Small intestine (tissue), 7 donors: ENCODE data around the gene SLA2. TPM values are rescaled to one million over a fixed set of nuclear protein-coding genes. Genes with fewer than 3 reads are reported as not detected.
"Not testable (repeated sequence)": the region's sequence is repeated elsewhere in the genome, so short reads cannot be mapped to it uniquely, and the experiment has no call there.

Experiments used
- DNase-seq, 2 donors: peaks; one replicate each; pipeline versions ENCODE4 v3.0.0 to v3.0.0-alpha.2; 2013
- FAIRE-seq: peaks from 2 replicates; lab custom pipeline; 2012; peaks lifted over from hg19 to GRCh38; lab: Jason Lieb, UNC
- H3K27ac ChIP-seq, 3 donors: one replicate each; pipeline ENCODE4 v1.5.1; 2013; ENCODE audit warnings: low read length in 2 of 3, mild to moderate bottlenecking in 2 of 3, control low read depth in 1 of 3, inconsistent platforms in 1 of 3, low read depth in 1 of 3, moderate library complexity in 1 of 3
- H3K27me3 ChIP-seq, 3 donors: one replicate each; pipeline ENCODE4 v1.6.1; 2013; ENCODE audit warnings: low read length in 3 of 3, inconsistent platforms in 1 of 3; ENCODE audit not compliant: control insufficient read depth in 3 of 3, insufficient read depth in 3 of 3
- H3K36me3 ChIP-seq, 3 donors: one replicate each; pipeline ENCODE4 v1.6.1; 2013; ENCODE audit warnings: low read length in 3 of 3, inconsistent platforms in 1 of 3, low read depth in 1 of 3, mild to moderate bottlenecking in 1 of 3, moderate library complexity in 1 of 3; ENCODE audit not compliant: control insufficient read depth in 3 of 3, insufficient read depth in 2 of 3
- H3K4me1 ChIP-seq, 3 donors: one replicate each; pipeline ENCODE4 v1.6.1; 2013; ENCODE audit warnings: low read length in 2 of 3, inconsistent platforms in 1 of 3, low read depth in 1 of 3, mild to moderate bottlenecking in 1 of 3, moderate library complexity in 1 of 3; ENCODE audit not compliant: control insufficient read depth in 3 of 3, insufficient read depth in 2 of 3
- H3K4me3 ChIP-seq, 3 donors: one replicate each; pipeline ENCODE4 v1.5.1; 2013; ENCODE audit warnings: low read length in 3 of 3, control low read depth in 1 of 3, inconsistent platforms in 1 of 3, low read depth in 1 of 3, mild to moderate bottlenecking in 1 of 3, moderate library complexity in 1 of 3
- H3K9me3 ChIP-seq, 2 donors: one replicate each; pipeline ENCODE4 v1.6.1; 2013; ENCODE audit warnings: low read depth in 1 of 2, low read length in 1 of 2; ENCODE audit not compliant: control insufficient read depth in 2 of 2, insufficient read depth in 1 of 2
- WGBS, 3 donors: extraction: QIAGEN DNeasy Blood & Tissue Kit; methylation state at CpG; one replicate each; pipeline ENCODE4 v1.1.7; 2013; 5-methylcytosine and 5-hydroxymethylcytosine counted together
- polyA plus RNA-seq, 4 donors: library from polyadenylated mRNA; stranded (reverse) in 3 of 4; unstranded in 1 of 4; fragments of 200-250 nt in 3 of 4; fragments of 120-200 nt in 1 of 4; gene quantifications; one replicate each; pipeline versions ENCODE4 v1.2.1 to v1.2.3, GENCODE V29; 2013
- donor health status: healthy with polysubstance abuse.
- donor health status: control.
- donor health status: control.
- donor health status: Bipolar disorder and iron deficiency.
- donor health status: healthy.

Gene SLA2
- polyA plus RNA-seq, 4 donors: 0.49 to 3.8 (median 1.4) TPM

DNA sequence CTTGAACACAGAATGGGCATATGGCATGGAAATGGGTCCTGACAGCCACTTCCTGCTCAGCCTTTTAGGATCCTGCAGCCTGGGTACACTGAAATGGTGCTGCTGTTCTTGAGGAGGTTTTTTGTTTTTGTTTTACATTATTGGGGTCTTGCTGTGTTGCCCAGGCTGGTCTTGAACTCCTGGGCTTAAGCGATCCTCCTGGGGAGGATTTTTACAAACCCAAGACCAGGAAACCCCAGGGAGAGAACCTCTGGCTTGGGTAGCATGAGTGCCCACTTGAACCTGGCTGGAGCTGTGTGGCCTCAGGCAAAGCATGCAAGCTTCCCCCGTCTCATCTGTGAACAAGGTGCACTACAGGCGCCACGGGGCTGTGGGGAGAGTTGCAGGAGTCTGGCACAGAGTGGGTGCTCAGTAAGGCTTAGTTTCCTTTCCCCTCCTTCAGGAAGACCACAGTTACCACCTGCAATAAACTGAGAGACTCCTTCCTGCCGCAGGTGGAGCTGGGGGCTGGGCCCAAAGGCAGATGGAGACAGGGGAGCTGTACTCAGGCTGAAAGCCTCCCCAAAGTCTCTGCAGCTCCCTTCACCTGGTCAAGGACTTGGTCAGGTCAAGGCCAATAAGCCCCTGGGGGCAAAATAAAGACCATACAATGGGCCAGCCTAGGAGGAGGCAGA is 1.8 kb downstream of the SLA2 start:
- Histone ChIP-seq H3K27me3 (no peaks in the 10 kb centered on the region), H3K4me1 (peaks cover 0 to 2% (median 0%) of the 10 kb centered on the region in 3 donors), H3K4me3 (peak overlapping the region in 1 of 3 donors; percentile 50), H3K27ac (peak overlapping the region in 2 of 3 donors; percentile 14 to 70), H3K9me3 (no peaks in the 10 kb centered on the region), H3K36me3 (no peaks in the 10 kb centered on the region)
- DNase-seq: peak in 1 of 2 donors; percentile 53
- no peak for FAIRE-seq
- 64 to 76% (median 65%) methylated on average over 5 of the region's 5 CpGs for WGBS, 3 donors

DNA sequence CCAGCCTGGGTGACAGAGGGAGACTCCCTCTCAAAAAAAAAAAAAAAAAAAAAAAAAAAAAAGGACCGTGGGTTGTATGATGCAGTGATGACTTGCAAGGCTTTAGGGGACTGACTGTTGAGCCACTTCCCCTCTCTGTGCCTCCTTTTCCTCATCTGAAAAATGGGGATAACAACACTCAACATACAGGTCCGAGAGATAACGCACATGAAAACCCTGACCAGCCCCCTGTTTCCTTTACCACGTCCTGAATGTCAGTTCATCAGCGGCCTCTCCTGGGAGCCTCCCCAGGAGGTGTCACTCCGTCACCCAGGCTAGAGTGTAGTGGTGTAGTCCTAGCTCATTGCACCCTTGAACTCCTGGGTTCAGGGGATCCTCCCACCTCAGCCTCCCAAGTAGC is 3.9 kb downstream of the SLA2 start:
- Histone ChIP-seq H3K4me3 (no peak overlapping the region), H3K27ac (no peak overlapping the region), H3K36me3 (no peaks in the 10 kb centered on the region), H3K27me3 (no peaks in the 10 kb centered on the region), H3K4me1 (no peaks in the 10 kb centered on the region), H3K9me3 (no peaks in the 10 kb centered on the region)
- no peak for FAIRE-seq
- 71 to 89% (median 76%) methylated on average over 6 of the region's 6 CpGs for WGBS, 3 donors
- DNase-seq: no peak

DNA sequence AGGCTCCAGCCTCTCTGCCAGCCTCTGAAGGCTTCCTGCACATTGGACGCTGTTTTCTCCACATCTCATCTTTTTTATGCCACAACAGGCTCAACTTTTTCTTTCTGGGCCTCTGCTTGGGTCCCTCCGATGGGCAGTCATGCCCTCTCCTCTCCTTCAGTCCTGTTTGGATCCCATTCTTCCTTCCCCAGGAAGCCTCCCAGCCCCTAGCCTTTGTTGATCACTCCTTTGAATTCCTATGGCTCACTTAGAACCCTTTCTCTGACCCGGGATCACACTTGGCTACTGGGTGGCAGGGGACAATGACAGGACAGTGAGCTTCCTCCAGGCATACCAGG is 4.5 kb downstream of the SLA2 start:
- Histone ChIP-seq H3K27ac (no peak overlapping the region), H3K4me1 (no peaks in the 10 kb centered on the region), H3K36me3 (no peaks in the 10 kb centered on the region), H3K9me3 (no peaks in the 10 kb centered on the region), H3K4me3 (no peak overlapping the region), H3K27me3 (no peaks in the 10 kb centered on the region)
- WGBS, 3 donors: 90 to 95% (median 91%) methylated on average over 3 of the region's 3 CpGs
- DNase-seq (no peak), FAIRE-seq (no peak)

DNA sequence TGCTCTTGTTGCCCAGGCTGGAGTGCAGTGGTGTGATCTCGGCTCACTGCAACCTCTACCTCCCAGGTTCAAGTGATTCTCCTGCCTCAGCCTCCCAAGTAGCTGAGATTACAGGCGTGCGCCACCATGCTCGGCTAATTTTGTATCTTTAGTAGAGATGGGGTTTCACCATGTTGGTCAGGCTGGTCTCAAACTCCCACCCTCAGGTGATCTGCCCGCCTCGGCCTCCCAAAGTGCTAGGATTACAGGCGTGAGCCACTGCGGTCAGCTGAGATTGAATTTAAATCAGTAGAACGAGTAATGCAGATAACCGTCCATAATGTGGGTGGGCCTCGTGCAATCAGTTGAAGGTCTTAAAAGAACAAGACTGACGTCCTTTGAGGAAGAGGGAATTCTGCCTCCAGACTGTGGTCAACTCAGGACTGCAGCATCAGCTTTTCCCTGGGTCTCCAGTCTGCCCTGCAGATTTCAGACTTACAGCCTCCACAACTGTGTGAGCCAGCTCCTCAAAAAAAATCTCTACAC is 7.1 kb downstream of the SLA2 start:
- not testable (repeated sequence) for DNase-seq, H3K36me3 ChIP-seq, H3K4me1 ChIP-seq, FAIRE-seq, H3K27me3 ChIP-seq, H3K9me3 ChIP-seq, H3K27ac ChIP-seq, H3K4me3 ChIP-seq
- 92 to 98% (median 93%) methylated on average over 12 of the region's 12 CpGs for WGBS, 3 donors

DNA sequence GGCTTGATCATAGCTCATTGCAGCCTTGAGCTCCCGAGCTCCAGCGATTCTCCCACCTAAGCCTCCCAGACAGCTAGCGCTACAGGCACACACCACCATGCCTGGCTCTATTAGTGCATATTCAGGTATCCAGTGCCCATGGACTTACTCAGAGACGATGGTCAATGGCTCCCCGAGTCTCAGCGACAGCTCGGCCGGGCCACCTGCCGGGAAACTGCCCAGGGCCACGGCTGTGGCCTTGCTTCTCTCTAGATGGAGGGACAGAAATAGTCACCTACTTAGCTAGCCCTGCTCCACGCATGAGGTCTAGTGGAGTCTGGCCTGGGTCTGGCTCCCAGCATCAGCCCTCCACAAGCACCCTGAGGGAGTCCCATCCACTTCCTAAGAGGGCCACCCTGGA is 11.7 kb downstream of the SLA2 start:
- 92 to 97% (median 95%) methylated on average over 11 of the region's 11 CpGs for WGBS, 3 donors
- H3K27ac ChIP-seq: no peak overlapping the region

DNA sequence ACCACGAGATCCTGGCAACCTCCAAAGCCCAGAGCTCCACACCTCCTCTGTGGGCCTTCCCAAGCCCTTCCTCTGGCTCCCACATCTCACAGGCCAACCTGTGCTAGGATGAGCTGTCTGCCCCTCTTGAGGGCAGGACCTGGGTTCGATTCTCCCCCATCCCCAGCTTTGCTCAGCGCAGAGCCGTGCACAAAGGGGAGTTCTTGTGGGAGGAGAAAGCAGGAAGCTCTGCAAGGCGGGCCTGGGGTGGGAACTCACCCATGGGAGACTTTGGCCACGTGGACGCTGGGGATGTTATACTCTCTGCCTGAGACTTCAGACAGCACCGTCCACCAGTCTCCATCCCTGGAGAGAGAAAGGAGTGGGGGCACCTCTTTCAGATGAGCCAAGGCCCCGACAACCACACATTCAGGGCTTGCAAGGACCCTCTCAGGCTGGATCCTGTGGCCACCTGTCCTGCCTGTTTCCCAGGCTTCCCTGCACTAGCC is 12.7 kb downstream of the SLA2 start:
- Histone ChIP-seq H3K4me1 (no peaks in the 10 kb centered on the region), H3K4me3 (no peak overlapping the region), H3K27ac (no peak overlapping the region), H3K9me3 (no peaks in the 10 kb centered on the region), H3K27me3 (no peaks in the 10 kb centered on the region), H3K36me3 (no peaks in the 10 kb centered on the region)
- 81 to 86% (median 82%) methylated on average over 8 to 9 of the region's 9 CpGs for WGBS, 3 donors
- FAIRE-seq (no peak), DNase-seq (no peak)

More for the DNA sequence above, 11.7 kb downstream of the SLA2 start:
- Histone ChIP-seq H3K9me3 (no peaks in the 10 kb centered on the region), H3K27me3 (no peaks in the 10 kb centered on the region), H3K4me3 (no peak overlapping the region), H3K36me3 (no peaks in the 10 kb centered on the region), H3K4me1 (no peaks in the 10 kb centered on the region)
- FAIRE-seq: no peak
- no peak for DNase-seq

DNA sequence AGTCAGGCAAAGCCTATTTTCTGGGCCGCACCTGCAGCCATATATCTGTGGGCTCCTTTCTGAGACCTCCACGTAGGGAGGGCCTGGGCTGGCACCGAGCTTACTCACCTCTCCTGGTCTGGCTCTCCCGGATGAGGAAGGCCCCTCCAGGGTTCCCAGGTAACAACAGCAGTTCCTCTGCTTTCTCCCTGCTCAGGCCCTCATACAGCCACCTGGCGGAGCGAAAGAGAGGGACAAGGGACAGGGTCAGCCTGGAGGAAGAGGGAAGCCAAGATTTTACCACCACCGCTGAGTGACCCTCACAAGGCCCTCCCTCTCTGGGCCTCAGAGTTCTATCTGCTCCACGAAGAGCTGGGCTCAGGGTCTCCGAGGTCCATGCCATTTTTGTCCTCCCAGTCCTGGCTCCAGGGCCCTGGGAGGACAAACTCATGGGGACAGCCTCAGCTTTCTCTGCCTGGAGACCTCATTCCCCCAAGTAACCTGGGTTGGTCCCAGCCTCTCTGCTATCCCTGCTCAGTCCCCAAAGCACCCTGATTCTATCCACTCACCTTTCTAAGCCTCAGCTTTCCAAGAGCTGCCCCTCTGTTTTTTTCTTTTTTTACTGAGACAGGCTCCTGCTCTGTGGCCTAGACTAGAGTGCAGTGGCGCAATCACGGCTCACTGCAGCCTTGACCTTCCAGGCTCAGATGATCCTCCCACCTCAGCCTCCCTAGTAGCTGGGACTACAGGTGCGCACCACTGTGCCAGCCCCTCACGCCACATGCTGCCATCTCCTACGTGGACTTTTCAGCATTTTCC is 13.3 kb downstream of the SLA2 start:
- DNase-seq (peak in 1 of 2 donors; percentile 32), FAIRE-seq (no peak)
- Histone ChIP-seq H3K4me1 (no peaks in the 10 kb centered on the region), H3K36me3 (no peaks in the 10 kb centered on the region), H3K9me3 (no peaks in the 10 kb centered on the region), H3K27ac (no peak overlapping the region), H3K27me3 (no peaks in the 10 kb centered on the region), H3K4me3 (no peak overlapping the region)
- 85 to 90% (median 86%) methylated on average over 12 to 14 of the region's 14 CpGs for WGBS, 3 donors

DNA sequence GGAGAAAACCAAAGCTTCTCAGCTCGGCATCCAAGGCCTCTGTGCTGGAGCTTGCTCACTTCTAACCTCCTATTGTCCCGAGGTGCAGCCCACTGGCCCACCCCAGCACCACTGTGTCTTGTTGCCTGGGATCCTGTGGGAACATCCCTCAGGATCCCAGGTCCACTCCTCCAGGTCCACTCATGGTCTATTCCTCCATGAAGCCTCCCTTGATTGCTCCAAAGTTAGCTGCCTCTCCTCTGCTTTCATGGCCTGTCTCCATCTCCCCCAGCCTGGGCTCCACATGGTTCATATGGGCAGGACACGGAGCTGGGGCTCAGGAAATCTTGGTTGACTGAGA is 13.9 kb downstream of the SLA2 start:
- DNase-seq: no peak
- no peaks in the 10 kb centered on the region for H3K4me1 ChIP-seq
- peaks cover 0 to 1% (median 0%) of the 10 kb centered on the region in 3 donors for H3K36me3 ChIP-seq
- no peak overlapping the region for H3K4me3 ChIP-seq
- H3K9me3 ChIP-seq: no peaks in the 10 kb centered on the region
- H3K27me3 ChIP-seq: no peaks in the 10 kb centered on the region
- WGBS, 3 donors: 76 to 82% (median 81%) methylated on average over 3 of the region's 3 CpGs
- FAIRE-seq: no peak
- H3K27ac ChIP-seq: no peak overlapping the region
